K562 (cell line): ENCODE data around the gene SCTR. TPM values are rescaled to one million over a fixed set of nuclear protein-coding genes. Genes with fewer than 3 reads are reported as not detected.

Experiments
- ATAC-seq: fragments of 200-7000 bp; cut with Tn5 transposase; 3 replicates; pipeline ENCODE4 v1.9.1; 2020; ENCODE audit warnings: moderate library complexity
- BruUV-seq: library from RNA; stranded (reverse); fragments of 400-500 nt; replicated peaks from 2 replicates; lab custom pipeline; 2021; lab: Mats Ljungman, UMichigan
- CTCF ChIA-PET: fragments of 300-600 bp; formaldehyde crosslinking; extraction: SDS; loops from one replicate; lab custom pipeline; 2021; ENCODE audit warnings: low intra/inter-chr PET ratio; lab: Yijun Ruan, JAX
- POLR2A ChIA-PET: fragments of 300-600, 350-650 bp; sonication (Branson Sonifier 250); formaldehyde crosslinking; extraction: SDS; loops from one replicate; lab custom pipeline; 2021; ENCODE audit warnings: antibody characterized with exemption, inconsistent platforms; lab: Yijun Ruan, JAX
- DNase-seq, 4 experiments: peaks; one replicate each; pipeline versions ENCODE4 v3.0.0 to v3.0.0-alpha.2; 2011 to 2018; ENCODE audit warnings: low spot score in 3 of 4, mixed read lengths in 3 of 4; ENCODE audit errors: extremely low read depth in 1 of 4
- FAIRE-seq: peaks from 2 replicates; lab custom pipeline; 2011; peaks lifted over from hg19 to GRCh38; lab: Jason Lieb, UNC
- H2AFZ ChIP-seq: 2 replicates; pipeline ENCODE4 v1.6.0; 2011; ENCODE audit warnings: low read depth, low read length, control low read depth, inconsistent platforms
- H3K27ac ChIP-seq: fragments of 200-600 bp; 3 replicates; pipeline ENCODE4 v1.8.0; 2011; ENCODE audit warnings: low read depth, mild to moderate bottlenecking, control low read depth, inconsistent platforms, low read length, moderate library complexity, mixed read lengths; ENCODE audit errors: extremely low read depth
- H3K27me3 ChIP-seq, 2 experiments: fragments of 300-600 bp in 1 of 2; 2 replicates in 1 of 2; 3 replicates in 1 of 2; pipeline versions ENCODE4 v1.6.0 to v1.8.0; 2011; ENCODE audit warnings: inconsistent platforms in 2 of 2, low read length in 2 of 2, mild to moderate bottlenecking in 1 of 2, mixed read lengths in 1 of 2, moderate library complexity in 1 of 2; ENCODE audit not compliant: control insufficient read depth in 2 of 2, insufficient read depth in 2 of 2
- H3K36me3 ChIP-seq: fragments of 300-600 bp; 3 replicates; pipeline ENCODE4 v1.8.0; 2011; ENCODE audit warnings: mild to moderate bottlenecking, low read length, inconsistent platforms; ENCODE audit not compliant: control insufficient read depth, insufficient read depth
- H3K4me1 ChIP-seq, 2 experiments: fragments of 200-600 bp in 1 of 2; replicated peaks in 1 of 2; 2 replicates in 1 of 2; 3 replicates in 1 of 2; pipeline versions ENCODE4 v1.5.1 to v1.8.0; 2011; ENCODE audit warnings: inconsistent platforms in 2 of 2, low read length in 2 of 2, mild to moderate bottlenecking in 1 of 2, mixed read lengths in 1 of 2, moderate library complexity in 1 of 2; ENCODE audit not compliant: control insufficient read depth in 2 of 2, insufficient read depth in 2 of 2
- H3K4me2 ChIP-seq: 2 replicates; pipeline ENCODE4 v1.6.1; 2011; ENCODE audit warnings: low read length, control low read depth, inconsistent platforms, mixed read lengths; ENCODE audit not compliant: insufficient read depth
- H3K4me3 ChIP-seq: fragments of 200-600 bp; sonication (generic), shearing (Covaris generic); 2 replicates; pipeline ENCODE4 v1.5.1; 2016; ENCODE audit warnings: control low read depth, inconsistent platforms
- H3K79me2 ChIP-seq: fragments of 200-600 bp; 3 replicates; pipeline ENCODE4 v1.8.0; 2011; ENCODE audit warnings: low read length, inconsistent platforms; ENCODE audit not compliant: control insufficient read depth, insufficient read depth
- H3K9ac ChIP-seq, 2 experiments: 2 replicates each; pipeline versions ENCODE4 v1.6.0 to v1.6.1; 2011; ENCODE audit warnings: low read depth in 2 of 2, low read length in 2 of 2, control low read depth in 1 of 2, inconsistent platforms in 1 of 2, mild to moderate bottlenecking in 1 of 2, mixed read lengths in 1 of 2; ENCODE audit not compliant: insufficient read depth in 1 of 2
- H3K9me1 ChIP-seq: one replicate; pipeline ENCODE4 v1.6.0; 2011; ENCODE audit warnings: inconsistent platforms, mild to moderate bottlenecking, low read length, moderate library complexity; ENCODE audit not compliant: control insufficient read depth, insufficient read depth
- H3K9me3 ChIP-seq: replicated peaks from 2 replicates; pipeline ENCODE4 v1.5.1; 2011; ENCODE audit warnings: low read depth, low read length, inconsistent platforms; ENCODE audit not compliant: control insufficient read depth, insufficient read depth
- H4K20me1 ChIP-seq: replicated peaks from 2 replicates; pipeline ENCODE4 v1.6.1; 2011; ENCODE audit warnings: low read length, inconsistent platforms, mixed read lengths; ENCODE audit not compliant: control insufficient read depth, insufficient read depth
- COPS2 ChIP-seq: fragments of 450-650 bp; conservative IDR thresholded peaks from 2 replicates; pipeline ENCODE4 v1.6.1; 2016; ENCODE audit warnings: mild to moderate bottlenecking, moderate library complexity
- ETV5 ChIP-seq: sonication (generic); formaldehyde crosslinking; IDR thresholded peaks from 2 replicates; pipeline ENCODE4 v1.4.0; 2020; ENCODE audit warnings: low read depth, mild to moderate bottlenecking, missing genetic modification reagents
- HDAC8 ChIP-seq: fragments of 450-650 bp; IDR thresholded peaks from 2 replicates; pipeline ENCODE4 v1.6.1; 2016; ENCODE audit warnings: mild to moderate bottlenecking, missing genetic modification characterization, moderate library complexity, missing compliant biosample characterization
- ILF3 ChIP-seq: fragments of 450-650 bp; IDR thresholded peaks from 2 replicates; pipeline ENCODE4 v1.6.1; 2018; ENCODE audit warnings: antibody characterized with exemption, mild to moderate bottlenecking, moderate library complexity, borderline replicate concordance
- SMAD4 ChIP-seq: fragments of 250-450 bp; sonication (Bioruptor Pico); conservative IDR thresholded peaks from 2 replicates; pipeline ENCODE4 v1.8.0; 2021; ENCODE audit warnings: inconsistent platforms, mild to moderate bottlenecking, moderate library complexity
- ZC3H8 ChIP-seq: fragments of 450-650 bp; IDR thresholded peaks from 2 replicates; pipeline ENCODE4 v1.6.1; 2017
- ZNF584 ChIP-seq: fragments of 200-800 bp; sonication (Bioruptor generic); IDR thresholded peaks from 2 replicates; pipeline ENCODE4 v1.6.1; 2016; ENCODE audit warnings: low read depth, mild to moderate bottlenecking, missing genetic modification characterization, missing compliant biosample characterization
- ZNF778 ChIP-seq: fragments of 450-650 bp; formaldehyde crosslinking; IDR thresholded peaks from 2 replicates; pipeline ENCODE4 v1.4.0; 2020; ENCODE audit warnings: mild to moderate bottlenecking, moderate library complexity
- WGBS: fragments of 100-300 bp; shearing (Covaris generic); methylation state at CpG from one replicate; pipeline ENCODE4 v1.1.6; 2016; ENCODE audit warnings: low coverage, mixed read lengths; ENCODE audit not compliant: insufficient coverage; ENCODE audit errors: missing lambda C conversion rate; 5-methylcytosine and 5-hydroxymethylcytosine counted together
- in situ Hi-C: fragments of 300-500 bp; cut with MboI; formaldehyde crosslinking; loops from 4 replicates; pipeline ENCODE4 v1.15.0; 2018; ENCODE audit warnings: inconsistent platforms, mixed read lengths
- intact Hi-C: fragments of 100-400 bp; cut with micrococcal nuclease; formaldehyde crosslinking; loops from 2 replicates; pipeline ENCODE4 v1.14.2; 2022
- polyA plus RNA-seq, 8 experiments: library from polyadenylated mRNA; depleted of rRNA in 4 of 8; stranded (reverse) in 5 of 8; unstranded in 3 of 8; fragments of >200 nt; fragmentation: Nextera tagmentation in 2 of 8; fragmentation: Illumina TruSeq in 1 of 8; extraction: Ambion mirVana in 2 of 8; extraction: Trizol in 1 of 8; gene quantifications; 2 replicates each; pipeline versions ENCODE4 v1.2.1 to v1.2.3, GENCODE V29; 2011 to 2014; ENCODE audit warnings: inconsistent platforms in 1 of 8, missing spikeins in 1 of 8
- total RNA-seq, 7 experiments: library from RNA; depleted of rRNA in 6 of 7; stranded (reverse); fragments of >200 nt in 6 of 7; fragmentation: Illumina TruSeq in 2 of 7; extraction: Trizol in 2 of 7; gene quantifications; 2 replicates each; pipeline versions ENCODE4 v1.2.1 to v1.2.3, GENCODE V29; 2011 to 2021; ENCODE audit warnings: low replicate concordance in 1 of 7
- TF ChIP-seq, protein P1 (sequence below), 2 experiments: fragments of 450-650 bp; IDR thresholded peaks; 2 replicates each; pipeline ENCODE4 v1.6.1; 2016; ENCODE audit warnings: mild to moderate bottlenecking in 2 of 2, borderline replicate concordance in 1 of 2, low read depth in 1 of 2, moderate library complexity in 1 of 2
- TF ChIP-seq, protein P2 (sequence below), 2 experiments: fragments of 450-650 bp in 1 of 2; sonication (generic) in 1 of 2; formaldehyde crosslinking in 1 of 2; IDR thresholded peaks in 1 of 2; conservative IDR thresholded peaks in 1 of 2; 2 replicates each; pipeline versions ENCODE4 v1.6.1 to v1.8.1; 2016 to 2023; ENCODE audit warnings: mild to moderate bottlenecking in 2 of 2, moderate library complexity in 2 of 2, inconsistent platforms in 1 of 2, missing genetic modification reagents in 1 of 2

Gene SCTR
- total and polyA plus RNA-seq, 9 of the 15 experiments (the other 6 are each of a cell fraction or from before 2014, with no cell fraction given) = not detected

DNA sequence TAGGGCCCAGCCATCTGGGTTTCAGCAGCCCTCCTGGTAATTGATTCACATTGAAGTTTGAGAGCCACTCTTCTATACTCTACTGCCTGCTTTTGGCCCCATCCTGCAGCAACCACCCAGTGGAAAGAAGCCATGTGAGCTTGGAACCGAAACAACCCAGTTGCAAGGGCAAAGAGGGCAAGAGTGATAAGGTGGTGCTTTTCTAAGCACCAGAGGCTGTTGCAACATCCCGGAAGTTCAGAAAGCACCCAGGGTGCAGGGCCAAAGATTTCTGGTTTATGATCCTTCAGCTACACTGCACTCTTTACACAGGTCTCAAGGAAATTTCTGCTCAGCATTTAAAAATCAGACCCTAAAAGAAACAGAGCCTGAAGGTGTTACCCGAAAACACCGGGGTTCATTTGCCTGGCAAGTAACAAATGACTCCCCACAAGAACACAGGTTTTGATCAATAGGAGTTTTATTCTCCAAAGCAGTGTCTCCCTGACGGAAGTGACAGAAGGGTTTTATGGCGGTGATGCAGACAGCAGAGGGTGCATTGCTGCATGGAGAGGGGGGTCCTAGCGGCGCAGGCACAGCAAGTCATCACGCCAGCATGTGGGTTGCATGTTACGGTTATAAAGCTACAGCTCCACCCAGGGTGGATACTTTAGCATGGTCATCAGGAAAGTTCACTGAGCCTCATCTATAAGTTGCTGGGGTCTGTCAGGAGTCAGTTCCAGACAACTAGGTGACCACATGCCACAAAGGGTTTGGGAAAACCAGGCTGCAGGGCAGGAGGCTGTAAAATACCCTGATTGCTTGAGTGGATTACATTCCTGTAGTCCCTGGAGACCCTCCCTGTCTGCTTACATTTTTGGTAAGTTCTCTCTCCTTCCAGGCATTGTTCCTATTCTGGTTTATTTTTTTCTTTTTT, 121.4 kb downstream of the SCTR start:
- Histone ChIP-seq H3K9me1 (no peaks in the 10 kb centered on the region), H3K4me3 (no peak overlapping the region), H2AFZ (no peak overlapping the region), H3K79me2 (no peaks in the 10 kb centered on the region), H3K9me3 (no peaks in the 10 kb centered on the region), H3K36me3 (no peaks in the 10 kb centered on the region), H3K4me1 (no peaks in the 10 kb centered on the region; a peak in 1 of 5 replicates), H3K9ac (no peak overlapping the region), H3K27me3 (peaks cover 10 to 52% of the 10 kb centered on the region in 2 experiments), H3K27ac (no peak overlapping the region), H4K20me1 (no peaks in the 10 kb centered on the region), H3K4me2 (no peak overlapping the region)
- in situ Hi-C loops (loop anchor here (10.0 kb wide), 1 partner anchor 262 kb away; no protein-coding TSS in a partner anchor), intact Hi-C loops (loop anchor here (5.0 kb wide), 1 partner anchor 91 kb away; no protein-coding TSS in a partner anchor)
- ATAC-seq (no peak), DNase-seq (no peak), FAIRE-seq (no peak)
- 2% methylated on average over 10 of the region's 10 CpGs for WGBS
- ChIA-PET POLR2A (interaction anchor here (0.7 kb wide), 1 partner anchor 43 kb away, joined by 4 read pairs; no protein-coding TSS in a partner anchor), CTCF (no interaction called here)
- no TSS peak for BruUV-seq
- TF ChIP-seq ZNF584 = no peak
- TF ChIP-seq ILF3 = no peak
- TF ChIP-seq, protein P1, sequence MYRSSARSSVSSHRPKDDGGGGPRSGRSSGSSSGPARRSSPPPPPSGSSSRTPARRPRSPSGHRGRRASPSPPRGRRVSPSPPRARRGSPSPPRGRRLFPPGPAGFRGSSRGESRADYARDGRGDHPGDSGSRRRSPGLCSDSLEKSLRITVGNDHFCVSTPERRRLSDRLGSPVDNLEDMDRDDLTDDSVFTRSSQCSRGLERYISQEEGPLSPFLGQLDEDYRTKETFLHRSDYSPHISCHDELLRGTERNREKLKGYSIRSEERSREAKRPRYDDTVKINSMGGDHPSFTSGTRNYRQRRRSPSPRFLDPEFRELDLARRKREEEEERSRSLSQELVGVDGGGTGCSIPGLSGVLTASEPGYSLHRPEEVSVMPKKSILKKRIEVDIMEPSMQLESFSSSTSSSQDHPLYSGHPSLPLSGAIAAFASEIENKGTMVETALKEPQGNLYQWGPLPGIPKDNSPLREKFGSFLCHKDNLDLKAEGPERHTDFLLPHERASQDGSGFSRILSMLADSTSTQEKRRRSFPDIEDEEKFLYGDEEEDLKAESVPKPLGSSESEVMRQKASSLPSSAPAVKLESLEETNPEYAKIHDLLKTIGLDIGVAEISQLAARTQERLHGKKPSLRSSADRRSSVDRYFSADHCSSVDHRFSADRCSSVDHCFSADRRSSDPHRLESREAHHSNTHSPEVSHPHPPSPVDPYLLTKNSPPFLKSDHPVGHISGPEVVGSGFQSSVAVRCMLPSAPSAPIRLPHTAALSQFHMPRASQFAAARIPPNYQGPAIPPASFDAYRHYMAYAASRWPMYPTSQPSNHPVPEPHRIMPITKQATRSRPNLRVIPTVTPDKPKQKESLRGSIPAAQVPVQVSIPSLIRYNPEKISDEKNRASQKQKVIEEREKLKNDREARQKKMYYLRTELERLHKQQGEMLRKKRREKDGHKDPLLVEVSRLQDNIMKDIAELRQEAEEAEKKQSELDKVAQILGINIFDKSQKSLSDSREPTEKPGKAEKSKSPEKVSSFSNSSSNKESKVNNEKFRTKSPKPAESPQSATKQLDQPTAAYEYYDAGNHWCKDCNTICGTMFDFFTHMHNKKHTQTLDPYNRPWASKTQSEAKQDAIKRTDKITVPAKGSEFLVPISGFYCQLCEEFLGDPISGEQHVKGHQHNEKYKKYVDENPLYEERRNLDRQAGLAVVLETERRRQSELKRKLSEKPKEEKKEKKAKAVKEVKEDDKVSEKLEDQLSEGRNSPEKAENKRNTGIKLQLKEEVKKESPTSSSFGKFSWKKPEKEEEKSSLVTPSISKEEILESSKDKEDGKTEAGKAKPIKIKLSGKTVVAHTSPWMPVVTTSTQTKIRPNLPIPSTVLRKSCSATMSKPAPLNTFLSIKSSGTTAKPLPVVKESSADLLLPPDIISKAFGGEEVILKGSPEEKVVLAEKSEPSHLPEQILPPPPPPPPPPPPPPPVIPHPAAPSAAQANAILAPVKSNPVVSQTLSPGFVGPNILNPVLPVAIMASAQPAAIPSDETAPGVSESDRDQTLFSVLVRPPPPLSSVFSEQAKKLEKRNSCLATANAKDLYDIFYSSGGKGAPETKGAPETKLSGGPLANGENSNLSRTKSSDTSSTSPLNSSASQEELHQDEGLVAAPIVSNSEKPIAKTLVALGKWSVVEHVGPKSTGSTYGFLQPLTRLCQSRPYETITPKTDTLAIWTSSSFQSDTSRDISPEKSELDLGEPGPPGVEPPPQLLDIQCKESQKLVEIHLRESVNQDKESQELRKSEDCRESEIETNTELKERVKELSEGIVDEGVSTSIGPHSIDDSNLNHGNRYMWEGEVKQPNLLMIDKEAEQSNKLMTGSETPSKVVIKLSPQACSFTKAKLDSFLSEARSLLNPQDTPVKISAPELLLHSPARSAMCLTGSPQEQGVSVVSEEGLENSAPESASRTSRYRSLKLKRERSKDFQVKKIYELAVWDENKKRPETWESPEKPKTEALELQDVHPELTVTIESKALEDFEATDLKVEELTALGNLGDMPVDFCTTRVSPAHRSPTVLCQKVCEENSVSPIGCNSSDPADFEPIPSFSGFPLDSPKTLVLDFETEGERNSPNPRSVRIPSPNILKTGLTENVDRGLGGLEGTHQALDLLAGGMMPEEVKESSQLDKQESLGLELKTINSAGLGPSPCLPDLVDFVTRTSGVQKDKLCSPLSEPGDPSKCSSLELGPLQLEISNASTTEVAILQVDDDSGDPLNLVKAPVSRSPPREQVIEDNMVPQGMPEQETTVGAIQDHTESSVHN (IDR thresholded peaks at IDR 0.05; ENCODE audit: borderline replicate concordance in 1 of 2, low read depth in 1 of 2) = no peak
- no peak for TF ChIP-seq ZC3H8
- TF ChIP-seq ETV5 (CRISPR knock-in tag) = no peak
- no peak for TF ChIP-seq HDAC8 (tag)
- TF ChIP-seq COPS2 = no peak
- TF ChIP-seq, protein P2, sequence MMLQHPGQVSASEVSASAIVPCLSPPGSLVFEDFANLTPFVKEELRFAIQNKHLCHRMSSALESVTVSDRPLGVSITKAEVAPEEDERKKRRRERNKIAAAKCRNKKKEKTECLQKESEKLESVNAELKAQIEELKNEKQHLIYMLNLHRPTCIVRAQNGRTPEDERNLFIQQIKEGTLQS (IDR thresholded peaks at IDR 0.05) = no peak
- TF ChIP-seq, protein P2 (CRISPR knock-in tag; conservative IDR thresholded peaks at IDR 0.05) = no peak
- TF ChIP-seq SMAD4 (CRISPR knock-in tag) = no peak
- TF ChIP-seq ZNF778 (CRISPR knock-in tag) = no peak
